HL-60 (cell line): ENCODE data around the gene OXSR1.

Experiments
- DNase-seq, 2 experiments: peaks; one replicate each; pipeline ENCODE4 v3.0.0-alpha.2; 2010 to 2020; ENCODE audit warnings: low read depth in 1 of 2, low spot score in 1 of 2
- H3K27ac ChIP-seq: fragments of 250-450 bp; sonication (Bioruptor Pico); replicated peaks from 2 replicates; pipeline ENCODE4 v1.5.1; 2020; ENCODE audit warnings: mild to moderate bottlenecking, moderate library complexity
- H3K27me3 ChIP-seq: fragments of 250-450 bp; sonication (Bioruptor Pico); 2 replicates; pipeline ENCODE4 v1.5.1; 2021; ENCODE audit warnings: mild to moderate bottlenecking, moderate library complexity; ENCODE audit not compliant: insufficient read depth, poor library complexity, severe bottlenecking
- H3K4me3 ChIP-seq: replicated peaks from 2 replicates; pipeline ENCODE4 v1.5.1; 2011; ENCODE audit warnings: mild to moderate bottlenecking, control low read depth, low read length; ENCODE audit not compliant: insufficient read depth
- CTCF ChIP-seq: IDR thresholded peaks from one replicate; pipeline ENCODE4 v1.5.1; 2011; ENCODE audit warnings: low read length, control low read depth, inconsistent platforms; ENCODE audit not compliant: insufficient read depth
- GABPA ChIP-seq: IDR thresholded peaks from 2 replicates; pipeline ENCODE4 v1.6.1; 2012; ENCODE audit warnings: low read depth
- POLR2AphosphoS5 ChIP-seq: IDR thresholded peaks from 2 replicates; pipeline ENCODE4 v1.6.1; 2012; ENCODE audit warnings: low read depth
- REST ChIP-seq: IDR thresholded peaks from 2 replicates; pipeline ENCODE4 v1.6.1; 2012; ENCODE audit warnings: low read depth; ENCODE audit not compliant: insufficient replicate concordance
- SPI1 ChIP-seq: IDR thresholded peaks from 2 replicates; pipeline ENCODE4 v1.6.1; 2012; ENCODE audit warnings: low read depth, mild to moderate bottlenecking, borderline replicate concordance

Gene OXSR1

DNA sequence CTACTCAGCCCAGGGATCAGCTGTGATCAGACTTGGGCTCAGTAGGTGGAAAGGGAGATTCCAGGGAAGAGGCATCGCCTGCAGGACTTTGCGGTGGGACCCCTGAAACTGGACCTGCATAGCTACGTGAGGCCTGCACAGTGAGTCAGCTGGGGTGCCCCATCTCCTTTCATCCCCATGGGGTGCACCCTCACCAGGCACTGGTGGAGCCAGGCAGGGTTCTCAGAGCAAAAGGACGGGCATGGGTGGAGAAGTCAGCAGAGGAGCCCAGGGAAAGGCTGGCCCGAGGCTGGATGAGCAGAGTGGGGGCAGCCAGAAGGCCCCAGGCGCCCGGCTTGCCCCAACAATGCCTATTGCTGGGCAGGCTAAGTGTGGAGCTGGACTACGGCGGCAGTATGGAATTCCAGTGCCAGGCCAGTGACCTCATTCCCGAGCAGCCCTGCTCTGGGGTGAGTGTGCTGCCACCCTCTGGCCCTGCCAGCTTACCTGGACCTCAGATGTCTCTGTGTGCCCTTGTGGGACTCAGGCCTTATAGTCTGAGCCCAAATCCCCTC lies 48.1 kb upstream of the OXSR1 start:
- DNase-seq, result no peak
- TF ChIP-seq POLR2AphosphoS5 (no peak), REST (no peak), SPI1 (no peak), GABPA (no peak), CTCF (no peak)
- no peak overlapping the region for H3K4me3 ChIP-seq

GRCh38 chr3:38117748-38118420 lies 47.5 kb upstream of the OXSR1 start:
- Histone ChIP-seq H3K27me3 (no peaks in the 10 kb centered on the region), H3K4me3 (no peak overlapping the region), H3K27ac (no peak overlapping the region)
- TF ChIP-seq REST (no peak), POLR2AphosphoS5 (peak; percentile 34; the same call in 1 of the 2 replicates), SPI1 (no peak), CTCF (peak; percentile 82), GABPA (no peak)
- peak; percentile 81 to 88 for DNase-seq

More for the DNA sequence above, 48.1 kb upstream of the OXSR1 start:
- Histone ChIP-seq H3K27me3 (no peaks in the 10 kb centered on the region), H3K27ac (no peak overlapping the region)

- DNase-seq, result no peak
- TF ChIP-seq SPI1 (no peak; the same call in 1 of the 2 replicates), POLR2AphosphoS5 (no peak), CTCF (no peak), REST (no peak), GABPA (no peak)
- Histone ChIP-seq H3K27me3 (no peaks in the 10 kb centered on the region), H3K4me3 (no peak overlapping the region), H3K27ac (no peak overlapping the region)
Measured at GRCh38 chr3:38118421-38119247, 46.7 kb upstream of the OXSR1 start.
